GM18858 (cell line): ENCODE data around the gene MNAT1.

Source experiments
- ATAC-seq: cut with Tn5 transposase; IDR thresholded peaks from one replicate; pipeline ENCODE4 v1.9.1; 2021; ENCODE audit not compliant: unreplicated experiment

MNAT1 gene

GRCh38 chr14:60956632-60957031 is 222.1 kb downstream of the MNAT1 start:
- no peak for ATAC-seq

GRCh38 chr14:60958146-60958545 is 223.6 kb downstream of the MNAT1 start:
- ATAC-seq, result no peak

DNA sequence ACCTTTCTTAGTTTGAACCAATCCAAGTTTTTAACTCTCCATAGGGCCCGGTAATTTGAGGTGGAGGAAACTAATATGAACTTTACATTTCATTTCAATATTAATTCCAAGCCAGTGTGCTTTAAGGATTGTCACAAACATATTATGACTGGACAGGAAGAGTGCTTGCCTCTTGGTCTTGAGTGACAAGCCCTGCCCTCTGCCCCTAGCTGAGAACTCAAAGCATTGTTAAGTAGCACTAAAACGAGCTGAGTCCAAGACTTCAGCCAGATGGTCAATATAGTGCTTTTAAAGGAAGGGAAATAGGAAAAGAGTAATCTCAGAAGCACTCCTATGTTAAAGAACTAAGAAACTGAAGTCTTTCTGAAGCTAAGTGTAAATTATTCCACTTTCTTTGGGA is 229.2 kb downstream of the MNAT1 start:
- no peak for ATAC-seq

DNA sequence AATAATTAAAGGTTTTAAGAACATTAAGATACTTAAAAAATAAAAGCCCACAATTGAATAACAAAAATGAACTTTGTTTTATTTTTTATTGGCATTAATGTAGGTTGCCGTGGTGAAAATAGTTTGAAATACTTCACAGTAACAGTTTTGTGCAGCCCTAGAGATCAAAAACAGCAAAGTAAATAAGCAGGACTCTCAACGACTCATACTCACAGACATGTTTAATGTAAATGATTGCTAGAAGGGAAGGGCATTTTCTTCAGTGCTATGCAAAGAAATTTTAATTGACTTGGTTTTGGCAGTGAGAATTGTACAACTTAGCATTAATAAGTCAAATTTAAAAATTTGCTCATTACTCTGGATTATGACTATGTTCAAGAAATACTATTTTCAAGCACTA is 230.3 kb downstream of the MNAT1 start:
- ATAC-seq, result no peak

DNA sequence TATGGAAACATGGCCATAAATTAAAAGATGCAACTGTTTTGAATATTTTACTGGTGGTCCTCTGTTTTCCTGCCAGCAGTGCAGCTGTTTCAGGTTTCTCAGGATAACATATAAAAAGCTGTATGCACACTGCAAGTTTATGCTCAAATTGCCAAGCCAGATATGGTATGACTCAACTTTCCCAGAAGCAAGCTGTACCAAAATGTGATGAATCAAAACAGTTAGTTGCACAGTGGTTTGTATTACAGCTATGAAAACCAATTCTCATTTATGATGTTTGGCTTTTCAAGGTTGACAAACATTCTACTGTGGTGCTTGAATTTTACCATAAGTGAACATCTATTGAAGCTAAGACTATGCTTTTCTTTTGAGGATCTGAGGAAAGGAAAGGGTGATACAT is 230.8 kb downstream of the MNAT1 start:
- no peak for ATAC-seq

DNA sequence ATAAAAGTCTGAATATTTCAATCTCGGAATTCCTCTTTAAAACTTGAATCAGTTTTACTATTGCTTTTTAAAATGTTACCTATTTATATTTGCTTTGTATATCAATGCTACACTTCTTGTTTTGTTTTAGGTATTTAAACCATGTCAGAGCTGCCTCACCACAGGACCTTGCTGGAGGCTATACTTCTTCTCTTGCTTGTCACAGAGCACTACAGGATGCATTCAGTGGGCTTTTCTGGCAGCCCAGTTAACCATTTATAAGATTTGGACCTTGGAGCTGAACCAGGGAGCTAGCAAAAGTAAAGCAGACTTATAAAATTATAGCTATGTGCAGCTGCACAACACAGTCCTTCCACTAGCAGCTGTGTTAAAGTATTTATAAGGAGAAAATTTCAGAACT is 233.5 kb downstream of the MNAT1 start:
- ATAC-seq, result no peak

DNA sequence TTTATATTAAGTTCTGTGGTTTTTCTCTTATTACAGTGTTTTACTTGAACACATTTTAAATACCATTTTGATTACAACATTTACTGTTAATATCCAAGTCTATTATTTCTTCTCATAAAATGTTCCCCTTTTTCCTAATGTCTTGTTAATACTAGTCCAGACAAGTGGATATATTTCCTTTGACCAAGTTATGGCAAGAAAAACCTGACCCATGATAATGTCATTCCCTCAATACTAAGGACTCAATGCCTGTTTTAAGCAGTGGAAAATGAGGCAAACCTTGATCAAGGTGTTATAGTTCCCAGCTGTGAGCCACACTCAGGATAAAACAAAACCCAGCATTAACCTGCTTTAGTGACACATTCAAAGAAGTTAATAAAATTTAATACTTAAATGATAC is 234.1 kb downstream of the MNAT1 start:
- ATAC-seq, result no peak

DNA sequence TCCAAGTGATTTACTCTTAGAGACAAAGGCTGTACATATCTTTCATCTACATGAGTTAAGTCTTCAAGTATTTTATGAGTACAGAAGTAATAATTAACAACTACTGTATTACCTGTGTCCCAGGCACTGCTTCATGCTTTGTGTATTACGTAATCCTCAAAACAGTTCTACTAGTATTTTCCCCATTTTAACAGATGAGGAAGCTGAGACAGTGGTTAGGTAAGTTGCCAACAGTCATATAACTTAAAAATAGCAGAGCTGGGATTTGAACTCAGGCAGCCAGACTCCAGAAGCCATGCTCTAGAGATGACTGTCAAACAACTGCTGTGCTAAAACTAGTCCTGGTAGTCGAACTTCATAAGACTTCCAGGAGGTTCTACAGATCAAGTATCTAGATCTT is 235.6 kb downstream of the MNAT1 start:
- no peak for ATAC-seq

- no peak for ATAC-seq
These were observed 236.7 kb downstream of the MNAT1 start for GRCh38 chr14:60971271-60971670.

- ATAC-seq, result no peak
These were observed 237.7 kb downstream of the MNAT1 start for GRCh38 chr14:60972295-60972694.

- no peak for ATAC-seq
These were observed 238.5 kb downstream of the MNAT1 start for GRCh38 chr14:60973070-60973469.

DNA sequence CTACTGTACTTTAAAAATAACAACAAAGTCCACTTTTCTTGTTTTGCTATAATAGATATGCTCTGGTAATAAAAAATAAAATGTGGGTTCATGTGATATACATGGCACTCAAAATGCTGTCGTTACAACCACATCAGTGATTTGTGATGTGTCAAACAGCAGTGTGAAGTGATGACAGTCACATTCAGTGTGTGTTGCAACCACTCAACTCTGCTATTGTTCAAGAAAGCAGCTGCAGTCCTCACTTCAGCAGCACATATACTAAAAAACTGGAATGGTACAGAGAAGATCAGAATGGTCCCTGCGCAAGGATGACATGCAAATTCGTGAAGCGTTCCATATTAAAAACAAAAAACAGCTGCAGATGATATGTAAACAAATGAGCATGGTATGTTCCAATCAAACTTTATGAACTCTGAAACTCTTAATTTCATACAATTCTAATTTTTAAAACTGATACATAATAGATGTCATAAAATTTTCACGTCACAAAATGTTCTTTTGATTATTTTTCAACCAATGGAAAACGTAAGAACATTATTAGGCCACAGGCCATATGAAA is 239.6 kb downstream of the MNAT1 start:
- no peak for ATAC-seq

DNA sequence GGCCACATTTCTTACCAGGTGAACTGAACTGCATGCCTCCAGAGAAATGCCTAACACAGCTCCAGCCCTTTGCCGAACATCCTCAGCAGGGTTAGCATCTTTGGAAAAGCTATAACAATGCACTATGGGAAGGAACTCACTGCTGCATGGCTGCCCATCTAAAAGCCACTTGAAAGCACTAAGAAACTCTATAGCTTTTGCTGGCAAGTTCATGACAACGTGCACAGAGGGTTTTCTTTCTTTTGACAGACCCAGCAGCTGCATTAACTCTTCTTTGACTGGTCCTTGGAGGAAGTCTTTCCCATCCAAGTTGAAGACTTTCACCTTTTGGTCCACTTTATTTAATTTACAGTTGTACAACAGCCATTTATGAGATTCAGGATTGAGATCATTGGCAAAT is 241.0 kb downstream of the MNAT1 start:
- no peak for ATAC-seq

DNA sequence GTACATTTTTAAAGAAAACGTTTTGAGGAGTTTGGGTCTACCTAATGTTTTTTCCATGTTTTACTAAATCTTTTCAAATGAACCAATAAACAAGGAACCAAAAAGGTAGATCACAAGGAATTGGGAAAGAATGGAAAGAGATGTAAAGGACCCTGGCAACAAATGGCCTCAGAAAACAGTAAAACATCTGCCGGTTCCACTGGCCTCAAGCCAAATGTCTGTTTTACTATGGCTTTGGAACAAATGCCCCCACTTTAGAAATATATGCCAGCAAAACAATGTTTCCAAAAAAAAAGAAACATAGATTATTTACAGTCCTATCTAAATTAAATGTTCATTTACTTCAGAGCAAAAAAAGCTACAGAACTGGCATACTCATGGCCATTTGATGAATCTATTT is 243.3 kb downstream of the MNAT1 start:
- ATAC-seq, result no peak

DNA sequence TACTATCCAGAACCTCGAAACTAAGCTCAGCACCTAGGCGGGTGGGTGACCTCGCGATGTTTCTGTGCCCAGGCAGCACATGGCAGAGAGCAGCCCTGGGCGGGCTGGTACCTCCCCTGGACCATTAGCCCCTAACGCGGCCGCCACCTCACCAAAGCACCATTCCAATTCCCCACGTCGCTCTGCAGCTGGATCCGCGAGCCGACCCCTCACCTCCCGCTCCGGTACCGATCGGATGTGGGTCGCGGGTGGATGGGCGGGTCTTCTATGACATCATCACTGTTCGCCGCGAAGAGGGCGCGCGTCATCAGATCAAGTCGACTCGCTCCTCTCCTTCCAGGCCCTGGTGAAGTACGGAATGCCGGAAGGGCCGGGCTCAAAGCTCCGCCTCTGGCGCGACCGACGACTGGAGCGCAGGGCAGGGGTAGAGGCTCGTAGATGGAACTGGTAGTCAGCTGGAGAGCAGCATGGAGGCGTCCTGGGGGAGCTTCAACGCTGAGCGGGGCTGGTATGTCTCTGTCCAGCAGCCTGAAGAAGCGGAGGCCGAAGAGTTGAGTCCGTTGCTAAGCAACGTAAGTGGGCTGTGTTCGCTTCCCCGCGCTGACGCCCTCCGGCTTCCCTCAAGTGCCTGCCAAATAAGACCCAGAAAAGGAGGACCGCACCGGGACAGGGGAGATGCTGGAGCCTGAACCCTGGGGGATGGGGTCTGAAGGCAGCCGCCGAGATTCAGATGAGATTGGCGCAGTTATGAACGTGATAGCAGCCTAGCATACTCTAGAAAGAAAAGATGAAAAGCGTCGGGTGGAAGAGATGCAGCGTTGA is 246.5 kb downstream of the MNAT1 start, which contains the start of the genes SLC38A6 and TRMT5:
TSS of gene SLC38A6 (plus strand) at position 435 of the 822 bp plus-strand sequence. CDS start at position 468, 33 bp downstream.
TSS of gene TRMT5 (minus strand) at position 269 of the 822 bp plus-strand sequence. CDS start at position 163, 106 bp downstream.
- ATAC-seq, result peak; percentile 70

DNA sequence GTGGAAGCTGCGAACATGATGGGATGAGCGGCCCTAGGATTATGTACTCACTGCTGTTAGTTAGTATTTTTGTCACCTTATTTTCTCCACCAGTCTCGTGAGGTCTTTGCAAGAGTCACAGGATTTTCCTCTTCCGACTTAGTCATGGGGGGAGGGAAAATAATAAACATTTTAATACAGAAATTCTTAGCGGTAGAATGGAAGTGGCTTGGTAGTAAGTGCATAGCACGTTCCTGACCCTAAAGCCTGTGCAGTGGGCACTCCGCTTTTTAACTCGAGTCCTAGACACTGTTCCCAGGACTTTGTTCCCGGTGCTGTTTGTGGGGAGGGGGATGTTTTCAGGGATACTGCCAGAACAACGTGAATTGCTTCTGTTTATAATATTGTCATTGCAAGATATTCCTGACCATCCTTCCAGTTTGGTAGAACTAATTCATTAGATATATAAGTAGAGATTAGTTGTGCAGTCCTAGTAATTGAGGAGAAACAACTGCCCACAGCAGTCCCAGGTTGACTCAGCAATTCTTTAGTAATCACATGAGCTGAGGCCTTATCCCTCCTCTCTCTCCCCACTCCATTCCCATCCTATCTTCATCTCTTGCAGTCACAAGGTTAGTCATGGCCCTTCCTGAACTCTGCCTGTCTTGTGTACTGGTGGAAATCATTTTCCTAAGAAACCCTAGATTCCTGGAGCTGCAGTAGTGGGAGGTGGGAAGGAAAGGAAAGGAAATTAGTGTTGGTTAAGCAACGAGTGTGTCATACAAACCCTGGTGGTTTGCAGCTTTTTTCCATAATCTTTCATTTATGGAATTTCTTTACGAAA is 247.3 kb downstream of the MNAT1 start:
- no peak for ATAC-seq

- no peak for ATAC-seq
These were observed 249.6 kb downstream of the MNAT1 start for GRCh38 chr14:60984196-60984595.

DNA sequence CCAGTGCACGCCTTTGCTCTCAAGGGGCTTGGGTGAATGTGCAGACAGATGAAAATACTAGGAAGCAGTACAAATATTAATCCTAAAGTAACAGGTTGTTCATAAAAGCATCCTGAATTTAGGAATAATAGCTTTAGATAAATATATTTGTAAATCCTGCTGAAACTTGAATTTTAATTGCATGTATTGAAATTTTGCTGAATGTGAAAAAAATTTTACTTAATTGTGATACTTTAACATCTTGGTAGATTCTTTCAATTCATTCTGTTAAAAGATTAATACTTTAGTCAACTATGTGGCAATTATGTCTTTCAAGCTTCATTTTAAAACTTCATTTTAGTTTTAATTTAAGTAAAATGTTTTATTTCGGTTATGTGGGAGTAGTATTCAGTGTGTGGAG is 251.9 kb downstream of the MNAT1 start:
- no peak for ATAC-seq

DNA sequence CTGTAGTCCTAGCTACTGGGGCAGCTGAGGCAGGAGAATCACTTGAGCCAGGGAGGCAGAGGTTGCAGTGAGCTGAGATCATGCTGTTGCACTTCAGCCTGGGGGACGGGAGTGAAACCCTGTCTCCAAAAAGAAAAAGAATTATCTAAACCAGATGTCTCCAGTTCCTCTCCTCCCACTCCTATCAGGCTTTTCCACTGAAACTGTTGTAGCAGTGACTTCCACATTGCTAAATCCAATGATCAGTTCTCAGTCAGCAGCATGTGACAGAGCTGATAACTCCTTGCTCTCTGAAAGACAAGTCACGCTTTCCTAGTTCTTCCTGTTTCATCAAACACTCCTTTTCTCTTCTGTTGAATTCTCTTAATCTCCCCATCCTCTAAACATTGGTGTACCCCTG is 255.0 kb downstream of the MNAT1 start:
- no peak for ATAC-seq

DNA sequence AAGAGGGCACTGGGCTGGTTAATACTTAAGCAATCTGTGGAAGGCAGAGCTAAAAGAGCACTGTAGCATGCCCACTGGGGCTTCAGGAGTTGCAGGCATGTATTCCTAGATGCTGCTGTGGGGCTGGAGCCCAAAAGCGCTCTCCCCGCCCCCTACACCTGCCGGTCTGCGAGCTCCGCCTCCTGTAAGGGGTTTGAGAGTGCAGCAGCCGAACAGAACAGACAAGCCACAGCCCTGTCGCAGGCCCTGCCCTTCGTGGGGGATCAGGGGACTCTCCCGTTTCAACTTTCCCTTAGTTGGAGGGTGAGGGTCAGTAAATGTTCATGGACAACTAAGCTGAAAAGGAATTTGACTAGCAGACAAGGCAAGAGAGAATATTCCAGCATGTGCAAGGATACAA is 264.1 kb downstream of the MNAT1 start:
- no peak for ATAC-seq

DNA sequence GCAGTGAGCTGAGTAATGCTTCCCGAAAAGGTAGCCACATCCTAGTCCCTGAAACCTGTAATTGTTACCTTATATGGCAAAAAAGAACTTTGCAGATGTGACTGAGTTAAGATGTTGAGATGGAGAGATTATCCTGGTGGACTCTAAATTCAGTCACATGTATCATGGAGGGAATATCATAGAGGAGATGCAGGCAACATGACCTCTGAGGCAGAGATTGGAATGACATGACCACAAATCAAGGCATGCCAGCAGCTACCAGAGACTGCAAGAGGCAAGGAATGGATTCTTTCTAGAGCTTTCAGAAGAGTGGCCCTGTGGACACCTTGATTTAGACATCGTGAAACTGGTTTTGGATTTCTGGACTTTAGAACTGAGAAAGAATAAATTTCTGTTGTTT is 265.0 kb downstream of the MNAT1 start:
- no peak for ATAC-seq

GRCh38 chr14:61003571-61003970 is 269.0 kb downstream of the MNAT1 start:
- ATAC-seq, result no peak
